Measurements from ENCODE around the gene TP53I3.
"Not testable (repeated sequence)": the region's sequence is repeated elsewhere in the genome, so short reads cannot be mapped to it uniquely, and the experiment has no call there.

The TP53I3 gene

DNA sequence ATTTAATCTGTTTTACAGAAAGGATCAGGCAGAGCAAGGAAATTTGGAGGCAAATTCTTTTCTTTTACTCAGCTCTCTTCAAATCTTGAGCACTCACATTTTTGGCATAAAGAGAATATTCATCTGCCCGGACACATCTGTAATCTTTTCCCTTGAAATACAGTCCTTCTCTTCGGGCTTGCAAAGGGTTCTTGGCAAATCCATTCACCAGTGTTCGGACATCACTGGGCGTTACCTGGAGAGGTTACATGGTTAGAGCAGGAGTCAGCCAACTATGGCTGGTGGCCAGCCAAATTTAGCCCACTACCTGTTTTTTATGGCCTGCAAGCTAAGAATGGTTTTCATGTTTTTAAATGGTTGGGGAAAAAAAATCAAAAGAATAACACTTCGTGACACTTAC lies 36.4 kb upstream of the TP53I3 start:
- Histone ChIP-seq H3K36me3 (ENCODE audit: insufficient read depth, low read length) (no peaks in the 10 kb centered on the region), H3K9me3 (ENCODE audit: low read depth, low read length) (no peaks in the 10 kb centered on the region), H3K4me3 (no peak overlapping the region), H3K9ac (ENCODE audit: insufficient read length) (no peak overlapping the region), H3K27ac (no peak overlapping the region)
- DNase-seq (ENCODE audit: low read depth, low spot score) = no peak
- TF ChIP-seq EZH2 (IDR thresholded peaks at IDR 0.05) = no peak
- no peak for TF ChIP-seq FOXP2 (optimal IDR thresholded peaks at IDR 0.05; ENCODE audit: control extremely low read depth, extremely low read length, insufficient read depth)
- TF ChIP-seq POLR2AphosphoS5 (IDR thresholded peaks at IDR 0.05; ENCODE audit: borderline replicate concordance, low read depth, low read length) = no peak

DNA sequence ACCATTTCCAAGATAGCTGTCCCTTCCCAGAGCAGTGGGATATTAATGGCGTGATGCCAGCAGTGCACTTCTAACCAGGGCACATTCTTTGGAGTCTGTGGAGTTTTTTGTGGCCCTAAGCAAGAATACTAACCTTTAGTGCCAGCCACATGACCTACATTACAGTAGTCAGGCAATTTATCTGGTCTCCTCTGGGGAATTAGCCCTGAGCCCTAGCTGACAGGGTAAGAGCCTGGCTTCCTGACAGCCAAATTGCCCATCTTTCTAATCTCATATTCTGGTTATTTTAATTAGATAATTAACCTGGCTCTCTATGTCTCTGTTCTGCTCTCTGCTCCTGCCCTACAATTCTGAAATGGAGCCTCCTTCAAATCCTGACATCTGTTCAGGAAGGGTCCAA lies 33.3 kb upstream of the TP53I3 start:
- TF ChIP-seq EZH2 (IDR thresholded peaks at IDR 0.05) = no peak
- no peak for TF ChIP-seq POLR2AphosphoS5 (IDR thresholded peaks at IDR 0.05; ENCODE audit: borderline replicate concordance, low read depth, low read length)
- TF ChIP-seq FOXP2 (optimal IDR thresholded peaks at IDR 0.05; ENCODE audit: control extremely low read depth, extremely low read length, insufficient read depth) = no peak
- H3K4me3 ChIP-seq = no peak overlapping the region
- no peak overlapping the region for H3K9ac ChIP-seq (ENCODE audit: insufficient read length)
- no peaks in the 10 kb centered on the region for H3K36me3 ChIP-seq (ENCODE audit: insufficient read depth, low read length)
- no peak for DNase-seq (ENCODE audit: low read depth, low spot score)
- H3K9me3 ChIP-seq (ENCODE audit: low read depth, low read length) = no peaks in the 10 kb centered on the region
- H3K27ac ChIP-seq = no peak overlapping the region

DNA sequence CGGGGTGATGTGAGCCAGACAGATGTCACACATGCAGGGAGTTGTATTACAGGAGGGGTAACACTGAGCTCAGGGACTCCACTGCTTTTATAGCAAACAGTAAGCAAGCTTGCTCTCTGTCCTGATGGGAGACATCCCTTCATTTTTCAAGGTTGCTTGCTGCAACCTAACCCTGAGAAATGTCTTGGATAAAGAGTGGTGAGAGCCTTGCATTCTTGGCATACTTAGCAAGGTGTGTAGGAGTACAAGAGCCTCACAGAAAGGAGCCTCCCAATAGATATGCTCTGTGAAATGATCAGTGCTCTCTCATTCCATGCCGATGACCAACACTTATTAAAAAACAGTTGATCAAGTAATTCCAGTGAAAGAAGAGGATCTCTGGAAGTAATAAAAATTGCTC lies 30.4 kb upstream of the TP53I3 start:
- no peaks in the 10 kb centered on the region for H3K9me3 ChIP-seq (ENCODE audit: low read depth, low read length)
- no peaks in the 10 kb centered on the region for H3K36me3 ChIP-seq (ENCODE audit: insufficient read depth, low read length)
- no peak overlapping the region for H3K27ac ChIP-seq
- H3K4me3 ChIP-seq = no peak overlapping the region
- DNase-seq (ENCODE audit: low read depth, low spot score) = no peak
- TF ChIP-seq FOXP2 (optimal IDR thresholded peaks at IDR 0.05; ENCODE audit: control extremely low read depth, extremely low read length, insufficient read depth) (no peak), POLR2AphosphoS5 (IDR thresholded peaks at IDR 0.05; ENCODE audit: borderline replicate concordance, low read depth, low read length) (no peak), EZH2 (IDR thresholded peaks at IDR 0.05) (no peak)
- no peak overlapping the region for H3K9ac ChIP-seq (ENCODE audit: insufficient read length)

DNA sequence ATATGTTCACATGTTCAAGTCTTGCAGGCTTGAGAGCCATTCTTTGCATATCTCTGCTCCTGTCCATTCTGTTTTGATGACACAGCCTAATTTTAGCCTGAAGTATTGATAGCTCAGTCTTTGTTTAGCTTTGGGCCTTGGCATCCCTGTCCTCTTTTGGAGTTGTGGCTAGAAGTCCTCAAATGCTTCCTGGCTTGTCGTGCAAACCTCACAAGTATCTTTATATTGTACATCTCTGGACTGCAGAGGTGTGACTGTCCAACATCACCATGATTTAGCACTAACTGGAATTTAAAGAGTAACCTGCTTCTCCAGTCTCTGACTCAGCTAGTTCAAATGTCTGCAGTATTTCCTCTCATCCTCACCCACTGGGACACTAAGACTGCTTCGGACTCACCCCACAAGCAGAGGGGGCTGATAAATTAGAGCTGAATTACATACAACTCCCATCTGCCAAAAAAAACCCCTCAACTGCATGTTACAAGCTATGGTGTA lies 26.8 kb upstream of the TP53I3 start:
- H3K9me3 ChIP-seq (ENCODE audit: low read depth, low read length) = no peaks in the 10 kb centered on the region
- no peak overlapping the region for H3K4me3 ChIP-seq
- DNase-seq (ENCODE audit: low read depth, low spot score) = no peak
- no peaks in the 10 kb centered on the region for H3K36me3 ChIP-seq (ENCODE audit: insufficient read depth, low read length)
- no peak overlapping the region for H3K9ac ChIP-seq (ENCODE audit: insufficient read length)
- no peak overlapping the region for H3K27ac ChIP-seq
- TF ChIP-seq EZH2 (IDR thresholded peaks at IDR 0.05) (no peak), FOXP2 (optimal IDR thresholded peaks at IDR 0.05; ENCODE audit: control extremely low read depth, extremely low read length, insufficient read depth) (no peak), POLR2AphosphoS5 (IDR thresholded peaks at IDR 0.05; ENCODE audit: borderline replicate concordance, low read depth, low read length) (no peak)

DNA sequence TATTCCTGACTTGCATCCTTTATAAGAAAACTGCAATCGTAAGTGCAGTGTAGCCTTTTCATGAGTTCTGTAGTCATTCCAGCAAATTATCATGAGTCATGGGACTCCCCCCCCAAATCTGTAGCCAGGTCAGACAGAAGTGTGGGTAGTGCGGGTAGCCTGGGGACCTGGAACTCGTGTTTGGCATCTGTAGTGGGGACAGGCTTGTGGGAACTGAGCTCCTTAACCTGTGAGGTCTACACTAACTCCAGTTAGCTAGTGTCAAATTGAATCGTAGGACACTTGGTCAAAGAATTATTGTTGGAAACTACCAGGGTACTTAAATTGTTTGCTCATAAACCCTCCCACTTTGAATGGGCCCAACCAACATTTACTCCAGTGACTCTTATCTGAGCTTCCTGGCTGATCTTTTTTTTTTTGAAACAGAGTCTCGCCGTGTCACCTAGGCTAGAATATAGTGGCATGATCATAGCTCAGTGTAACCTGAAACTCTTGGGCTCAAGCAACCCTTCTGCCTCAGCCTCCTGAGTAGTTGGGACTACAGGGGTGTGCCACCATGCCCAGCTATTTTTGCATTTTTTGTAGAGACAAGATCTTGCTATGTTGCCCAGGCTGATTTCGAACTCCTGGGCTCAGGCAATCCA lies 26.1 kb upstream of the TP53I3 start:
- Histone ChIP-seq H3K27ac (no peak overlapping the region), H3K9ac (ENCODE audit: insufficient read length) (no peak overlapping the region), H3K4me3 (no peak overlapping the region), H3K9me3 (ENCODE audit: low read depth, low read length) (no peaks in the 10 kb centered on the region), H3K36me3 (ENCODE audit: insufficient read depth, low read length) (no peaks in the 10 kb centered on the region)
- no peak for DNase-seq (ENCODE audit: low read depth, low spot score)
- TF ChIP-seq EZH2 (IDR thresholded peaks at IDR 0.05) (no peak), POLR2AphosphoS5 (IDR thresholded peaks at IDR 0.05; ENCODE audit: borderline replicate concordance, low read depth, low read length) (no peak), FOXP2 (optimal IDR thresholded peaks at IDR 0.05; ENCODE audit: control extremely low read depth, extremely low read length, insufficient read depth) (no peak)

DNA sequence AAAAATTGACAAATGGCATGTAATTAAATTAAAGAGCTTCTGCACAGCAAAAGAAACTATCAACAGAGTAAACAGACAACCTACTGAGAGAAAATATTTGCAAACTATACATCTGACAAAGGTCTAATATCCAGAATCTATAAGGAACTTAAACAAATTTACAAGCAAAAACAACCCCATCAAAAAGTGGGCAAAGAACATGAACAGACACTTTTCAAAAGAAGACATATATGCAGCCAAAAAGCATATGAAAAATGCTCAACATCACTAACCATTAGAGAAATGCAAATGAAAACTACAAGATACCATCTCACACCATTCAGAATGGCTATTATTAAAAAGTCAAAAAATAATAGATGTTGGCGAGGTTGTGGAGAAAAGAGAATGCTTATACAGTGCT lies 24.8 kb upstream of the TP53I3 start:
- H3K4me3 ChIP-seq; H3K36me3 ChIP-seq (ENCODE audit: insufficient read depth, low read length); H3K9me3 ChIP-seq (ENCODE audit: low read depth, low read length); DNase-seq (ENCODE audit: low read depth, low spot score); H3K9ac ChIP-seq (ENCODE audit: insufficient read length); H3K27ac ChIP-seq: not testable (repeated sequence)

DNA sequence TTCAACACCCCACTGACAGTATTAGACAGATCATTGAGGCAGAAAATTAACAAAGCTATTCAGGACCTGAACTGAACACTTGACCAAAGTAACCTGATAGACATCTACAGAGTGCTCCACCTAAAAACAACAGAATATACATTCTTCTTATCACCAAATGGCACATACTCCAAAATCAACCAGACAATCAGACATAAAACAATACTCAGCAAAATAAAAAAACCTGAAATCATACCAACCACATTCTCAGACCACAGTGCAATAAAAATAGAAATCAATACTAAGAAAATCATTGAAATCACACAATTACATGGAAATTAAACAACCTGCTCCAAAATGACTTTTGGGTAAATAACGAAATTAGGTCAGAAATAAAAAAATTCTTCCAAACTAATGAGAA lies 22.7 kb upstream of the TP53I3 start:
- Histone ChIP-seq H3K9ac (ENCODE audit: insufficient read length) (no peak overlapping the region), H3K4me3 (no peak overlapping the region), H3K27ac (no peak overlapping the region), H3K36me3 (ENCODE audit: insufficient read depth, low read length) (no peaks in the 10 kb centered on the region), H3K9me3 (ENCODE audit: low read depth, low read length) (no peaks in the 10 kb centered on the region)
- DNase-seq (ENCODE audit: low read depth, low spot score) = no peak
- TF ChIP-seq EZH2 (IDR thresholded peaks at IDR 0.05) = no peak

DNA sequence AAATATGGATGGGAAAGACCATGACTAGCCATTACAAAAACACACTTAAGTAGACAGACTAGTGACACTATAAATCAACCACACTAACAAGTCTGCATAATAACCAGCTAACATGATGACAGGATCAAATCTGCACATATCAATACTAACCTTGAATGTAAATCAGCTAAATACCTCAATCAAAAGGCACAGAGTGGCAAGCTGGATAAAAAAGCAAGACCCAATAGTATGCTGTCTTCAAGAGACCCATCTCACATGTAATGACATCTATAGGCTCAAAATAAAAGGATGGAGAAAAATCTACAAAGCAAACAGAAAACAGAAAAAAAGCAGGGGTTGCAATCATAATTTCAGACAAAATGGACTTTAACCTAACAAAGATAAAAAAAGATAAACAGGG lies 22.2 kb upstream of the TP53I3 start:
- DNase-seq (ENCODE audit: low read depth, low spot score) = no peak
- no peak for TF ChIP-seq EZH2 (IDR thresholded peaks at IDR 0.05)
- no peak for TF ChIP-seq POLR2AphosphoS5 (IDR thresholded peaks at IDR 0.05; ENCODE audit: borderline replicate concordance, low read depth, low read length)
- no peak for TF ChIP-seq FOXP2 (optimal IDR thresholded peaks at IDR 0.05; ENCODE audit: control extremely low read depth, extremely low read length, insufficient read depth)
- Histone ChIP-seq H3K27ac (no peak overlapping the region), H3K9me3 (ENCODE audit: low read depth, low read length) (no peaks in the 10 kb centered on the region), H3K9ac (ENCODE audit: insufficient read length) (no peak overlapping the region), H3K36me3 (ENCODE audit: insufficient read depth, low read length) (no peaks in the 10 kb centered on the region), H3K4me3 (no peak overlapping the region)

DNA sequence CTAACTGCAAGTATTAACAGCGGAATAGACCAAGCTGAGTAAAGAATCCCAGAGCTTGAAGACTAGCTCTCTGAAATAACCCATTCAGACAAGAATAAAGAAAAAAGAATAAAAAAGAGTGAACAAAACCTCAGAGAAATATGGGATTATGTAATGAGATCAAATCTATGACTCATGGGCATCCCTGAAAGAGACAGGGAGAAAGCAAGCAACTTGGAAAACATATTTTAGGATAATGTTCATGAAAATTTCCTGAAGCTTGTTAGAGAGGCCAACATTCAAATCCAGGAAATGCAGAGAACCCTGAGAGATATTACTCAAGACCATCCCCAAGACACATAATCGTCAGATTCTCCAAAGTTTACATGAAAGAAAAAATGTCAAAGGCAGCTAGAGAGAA lies 21.2 kb upstream of the TP53I3 start:
- Histone ChIP-seq H3K27ac (no peak overlapping the region), H3K9ac (ENCODE audit: insufficient read length) (no peak overlapping the region), H3K4me3 (no peak overlapping the region), H3K9me3 (ENCODE audit: low read depth, low read length) (no peaks in the 10 kb centered on the region), H3K36me3 (ENCODE audit: insufficient read depth, low read length) (no peaks in the 10 kb centered on the region)
- no peak for DNase-seq (ENCODE audit: low read depth, low spot score)
- TF ChIP-seq POLR2AphosphoS5 (IDR thresholded peaks at IDR 0.05; ENCODE audit: borderline replicate concordance, low read depth, low read length) = no peak
- no peak for TF ChIP-seq FOXP2 (optimal IDR thresholded peaks at IDR 0.05; ENCODE audit: control extremely low read depth, extremely low read length, insufficient read depth)
- no peak for TF ChIP-seq EZH2 (IDR thresholded peaks at IDR 0.05)

Measured in SK-N-MC (cell line).